ENCODE measurements around the gene CCDC33.

Gene CCDC33

DNA sequence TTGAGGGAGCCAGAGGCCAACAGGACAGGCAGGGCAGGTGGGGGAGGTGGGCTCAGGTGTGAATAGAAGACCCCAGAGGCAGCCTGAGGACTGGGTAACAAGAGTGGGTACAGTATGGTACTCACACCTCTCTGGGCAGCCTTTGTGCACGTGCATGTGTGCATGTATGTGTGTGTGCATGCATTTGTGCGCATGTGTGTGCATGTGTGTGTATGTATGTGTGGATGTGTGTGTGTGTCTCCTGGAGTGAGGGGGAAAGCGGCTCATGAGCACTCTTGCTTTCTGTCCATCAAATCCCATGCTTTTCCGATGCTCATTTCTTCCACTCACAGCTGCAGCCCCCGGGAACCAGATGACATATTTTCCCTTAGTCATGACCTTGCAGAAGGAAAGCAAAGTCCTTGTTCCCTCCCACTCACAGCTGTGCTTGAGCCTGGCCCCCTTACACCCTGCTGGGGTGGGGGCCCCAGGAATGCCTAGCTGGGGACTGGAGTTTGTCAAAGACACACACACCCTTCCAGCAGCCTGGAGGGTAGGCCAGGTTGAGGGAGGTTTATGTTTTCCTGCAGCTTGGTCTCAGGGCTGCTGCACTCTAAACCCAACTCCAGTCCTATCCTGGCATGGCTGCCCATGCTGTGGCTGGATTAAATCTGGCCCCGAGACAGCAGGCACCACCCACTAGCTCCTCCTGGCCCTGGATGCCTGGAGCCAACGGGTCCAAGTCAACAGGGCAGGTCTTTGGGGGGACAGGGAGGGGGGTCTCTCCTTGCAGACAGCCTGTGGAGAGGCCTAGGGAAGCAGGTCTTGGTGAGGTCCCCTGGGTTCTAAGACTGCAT lies 22.5 kb downstream of the CCDC33 start:
- no peak for DNase-seq (ENCODE audit: low read depth in 2 of 2)

GRCh38 chr15:74259292-74259648 lies 23.1 kb downstream of the CCDC33 start:
- no peak for DNase-seq (ENCODE audit: low read depth in 2 of 2)

DNA sequence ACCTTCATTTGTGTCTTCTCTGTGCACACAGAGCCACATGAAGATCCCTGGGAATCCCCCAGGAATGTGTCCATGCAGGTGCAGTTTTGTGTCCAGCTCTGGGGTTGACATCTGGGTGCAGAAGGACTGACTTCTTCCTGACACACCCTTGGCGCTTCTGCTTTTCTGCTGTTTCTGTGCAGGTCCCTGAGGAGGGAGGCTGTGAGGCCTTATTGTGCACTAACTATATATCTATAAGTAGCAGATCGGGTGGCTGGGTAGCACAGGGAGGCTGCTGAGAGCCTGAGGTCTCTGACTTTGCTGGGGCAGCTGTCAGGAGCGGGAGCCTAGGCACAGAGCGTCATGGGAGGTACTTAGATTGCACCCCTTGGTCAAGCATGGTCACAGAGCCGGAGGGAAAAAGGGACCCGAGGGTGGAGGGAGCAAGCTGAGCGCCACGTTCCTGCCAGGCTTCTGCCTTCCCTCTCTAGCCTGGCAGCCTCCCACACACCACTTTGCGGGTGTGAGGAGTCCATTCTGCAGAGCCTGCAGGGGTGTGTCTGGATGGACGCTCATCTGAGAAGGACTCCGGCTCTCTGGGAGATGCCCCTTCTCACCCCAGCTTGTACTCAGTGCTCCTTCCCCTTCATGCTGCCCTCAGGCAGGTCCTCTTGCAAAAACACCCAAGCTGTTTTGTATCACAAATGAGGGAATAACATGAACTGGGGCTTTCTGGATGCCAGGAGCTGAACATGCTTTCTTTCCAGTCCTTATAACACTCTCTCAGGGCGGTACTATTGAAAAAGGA lies 23.9 kb downstream of the CCDC33 start:
- DNase-seq (ENCODE audit: low read depth in 2 of 2) = no peak

DNA sequence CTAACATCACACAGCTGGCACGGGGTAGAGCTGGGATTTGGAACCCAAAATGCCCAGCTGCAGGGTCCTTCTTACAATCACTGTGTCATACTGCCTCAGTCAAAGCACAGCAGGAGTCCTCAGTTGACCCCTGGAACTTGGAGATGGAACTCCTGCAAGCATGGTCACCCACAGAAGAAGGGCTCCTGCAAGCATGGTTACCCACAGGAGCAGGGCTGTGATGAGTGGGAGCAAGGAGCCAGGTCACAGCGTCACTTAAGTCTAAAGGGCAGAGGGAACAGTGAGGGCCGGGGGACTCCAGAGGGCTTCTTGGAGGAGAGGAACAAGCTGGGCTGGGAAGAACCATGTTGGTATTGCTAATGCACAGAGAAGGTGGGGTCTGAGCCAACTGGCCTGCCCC lies 24.9 kb downstream of the CCDC33 start:
- DNase-seq (ENCODE audit: low read depth in 2 of 2) = no peak

- no peak for DNase-seq (ENCODE audit: low read depth in 2 of 2)
Measured at GRCh38 chr15:74261685-74262084, 25.6 kb downstream of the CCDC33 start.

GRCh38 chr15:74262151-74262550 lies 26.0 kb downstream of the CCDC33 start:
- DNase-seq (ENCODE audit: low read depth in 2 of 2) = no peak

DNA sequence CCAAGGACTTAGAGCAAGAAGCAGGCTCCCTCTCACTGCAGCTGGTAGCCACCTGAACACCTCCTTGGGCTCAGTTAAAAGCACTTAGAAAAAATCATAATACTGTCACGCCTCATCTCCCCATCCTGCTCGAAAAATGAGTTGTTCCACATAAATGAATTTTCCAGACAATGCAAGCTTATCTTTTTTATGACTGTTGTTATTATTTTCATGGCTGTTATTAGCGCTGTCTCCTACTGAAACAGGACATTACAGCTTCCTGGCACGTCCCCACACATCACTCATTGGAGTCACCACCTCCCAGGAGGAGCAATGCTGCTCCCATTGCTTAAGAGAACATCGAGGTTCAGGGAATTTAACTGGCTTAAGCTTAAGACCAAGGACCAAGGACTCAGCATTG lies 26.5 kb downstream of the CCDC33 start:
- DNase-seq (ENCODE audit: low read depth in 2 of 2) = no peak

DNA sequence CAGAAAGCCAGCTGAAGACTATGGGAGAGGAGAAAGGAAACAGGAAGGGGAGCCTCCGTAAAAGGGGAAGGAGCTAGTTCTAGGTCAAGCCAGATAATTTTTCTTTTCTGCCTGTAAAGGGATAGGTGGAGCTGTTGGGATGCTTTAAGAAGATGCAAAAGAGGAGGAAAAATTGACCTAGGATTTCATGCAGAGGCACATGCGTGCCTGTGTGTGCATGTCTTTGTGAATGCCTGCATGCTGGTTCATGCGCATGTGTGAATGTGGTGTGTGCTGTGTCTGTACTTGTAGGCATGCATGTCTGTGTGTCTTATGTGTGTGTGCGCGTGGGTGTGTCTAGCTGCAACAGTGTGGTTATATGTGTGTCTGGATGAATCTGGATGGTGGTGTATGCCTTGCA lies 27.3 kb downstream of the CCDC33 start:
- no peak for DNase-seq (ENCODE audit: low read depth in 2 of 2)

GRCh38 chr15:74264081-74264501 lies 28.0 kb downstream of the CCDC33 start:
- DNase-seq (ENCODE audit: low read depth in 2 of 2) = no peak

DNA sequence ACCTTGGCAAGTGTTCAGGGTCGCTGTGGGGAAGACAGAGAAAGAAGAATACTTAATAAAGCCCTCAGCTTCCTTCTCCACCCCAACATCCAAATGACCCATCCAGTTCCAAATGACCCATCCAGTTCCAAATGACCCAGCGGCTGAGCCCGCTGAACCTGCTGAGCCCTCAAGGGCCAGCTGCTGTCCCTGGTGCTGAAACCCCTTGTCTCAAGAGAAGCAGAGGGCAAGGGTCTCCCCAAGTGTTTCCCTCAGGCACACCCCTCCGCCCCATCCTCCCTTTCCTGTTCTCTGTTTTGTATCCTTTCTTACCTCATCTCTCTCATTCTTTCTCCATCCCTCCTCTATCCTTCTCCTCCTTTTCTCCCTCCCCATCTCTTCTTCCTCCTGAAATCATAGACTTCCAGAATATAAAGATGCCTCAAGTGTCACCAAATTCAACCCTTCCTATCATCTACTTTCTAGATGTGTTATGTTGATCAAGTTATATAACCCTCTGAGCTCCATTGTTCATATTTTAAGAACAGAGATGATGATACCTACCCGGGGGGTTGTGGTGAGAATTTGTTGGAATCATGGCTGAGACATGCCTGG lies 29.0 kb downstream of the CCDC33 start:
- no peak for DNase-seq (ENCODE audit: low read depth in 2 of 2)

- DNase-seq (ENCODE audit: low read depth in 2 of 2) = no peak
Measured at GRCh38 chr15:74268020-74268419, 31.9 kb downstream of the CCDC33 start.

GRCh38 chr15:74269362-74270035 lies 33.4 kb downstream of the CCDC33 start:
- DNase-seq (ENCODE audit: low read depth in 2 of 2) = no peak

DNA sequence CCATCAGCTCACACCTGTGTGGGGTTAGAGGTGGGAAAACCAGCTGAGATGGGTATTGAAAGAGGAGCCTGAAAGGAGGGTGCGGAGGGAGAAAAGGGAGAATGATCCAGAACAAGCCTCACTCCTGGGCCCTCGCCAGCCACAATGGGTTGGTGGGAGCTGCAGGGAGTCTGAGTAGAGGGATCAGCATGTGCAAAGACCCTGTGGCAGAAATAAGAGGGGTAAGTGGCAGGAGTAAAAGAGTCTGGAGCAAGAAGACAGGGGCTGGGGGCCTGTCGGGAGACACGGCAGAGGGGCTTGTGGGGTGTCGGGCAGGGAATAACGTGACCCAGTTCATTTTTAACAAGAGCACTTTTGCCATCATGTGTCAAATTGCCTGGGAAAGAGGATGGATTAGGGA lies 34.0 kb downstream of the CCDC33 start:
- DNase-seq (ENCODE audit: low read depth in 2 of 2) = no peak

GRCh38 chr15:74270854-74271520 lies 34.9 kb downstream of the CCDC33 start:
- no peak for DNase-seq (ENCODE audit: low read depth in 2 of 2)

DNA sequence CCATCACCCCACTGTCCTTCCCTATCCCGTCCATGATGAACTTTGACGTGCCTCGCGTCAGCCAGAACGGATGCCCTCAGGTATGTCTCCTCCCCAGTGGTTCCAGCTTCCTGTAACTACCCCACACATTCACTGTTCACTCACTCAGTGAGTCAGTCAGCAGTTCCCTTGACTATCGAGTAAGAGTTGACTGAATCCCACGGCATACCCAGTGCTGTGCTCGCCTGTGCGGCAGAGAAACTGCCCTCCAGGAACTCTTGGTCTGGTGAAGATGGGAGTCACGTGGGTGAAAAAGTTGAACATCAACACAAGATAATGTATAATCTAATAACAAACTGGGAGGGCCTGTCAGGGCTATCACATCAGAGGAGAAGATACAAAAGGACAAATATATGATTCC lies 36.7 kb downstream of the CCDC33 start:
- DNase-seq (ENCODE audit: low read depth in 2 of 2) = no peak

- no peak for DNase-seq (ENCODE audit: low read depth in 2 of 2)
Measured at GRCh38 chr15:74274470-74275038, 38.4 kb downstream of the CCDC33 start.

GRCh38 chr15:74275957-74276356 lies 39.8 kb downstream of the CCDC33 start:
- no peak for DNase-seq (ENCODE audit: low read depth in 2 of 2)

DNA sequence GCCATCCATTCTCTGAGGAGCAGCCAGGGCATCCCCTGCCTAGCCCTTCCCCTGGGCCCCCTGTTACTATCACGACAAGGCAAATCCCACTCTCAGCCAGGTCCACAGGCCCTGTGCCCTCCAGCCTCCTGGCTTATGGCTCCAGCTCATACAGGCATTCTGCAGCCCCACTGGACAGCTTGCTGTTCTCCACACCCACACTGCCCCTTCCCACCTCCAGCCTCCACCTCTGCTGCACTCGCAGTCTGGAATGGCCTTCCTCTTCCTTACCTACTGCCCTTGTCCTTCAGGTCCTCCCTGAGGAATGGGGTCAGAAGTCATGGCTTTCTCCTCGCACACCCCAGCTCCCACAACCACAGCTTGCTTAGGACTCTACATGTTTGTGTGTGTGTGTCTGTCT lies 40.4 kb downstream of the CCDC33 start:
- no peak for DNase-seq (ENCODE audit: low read depth in 2 of 2)

DNA sequence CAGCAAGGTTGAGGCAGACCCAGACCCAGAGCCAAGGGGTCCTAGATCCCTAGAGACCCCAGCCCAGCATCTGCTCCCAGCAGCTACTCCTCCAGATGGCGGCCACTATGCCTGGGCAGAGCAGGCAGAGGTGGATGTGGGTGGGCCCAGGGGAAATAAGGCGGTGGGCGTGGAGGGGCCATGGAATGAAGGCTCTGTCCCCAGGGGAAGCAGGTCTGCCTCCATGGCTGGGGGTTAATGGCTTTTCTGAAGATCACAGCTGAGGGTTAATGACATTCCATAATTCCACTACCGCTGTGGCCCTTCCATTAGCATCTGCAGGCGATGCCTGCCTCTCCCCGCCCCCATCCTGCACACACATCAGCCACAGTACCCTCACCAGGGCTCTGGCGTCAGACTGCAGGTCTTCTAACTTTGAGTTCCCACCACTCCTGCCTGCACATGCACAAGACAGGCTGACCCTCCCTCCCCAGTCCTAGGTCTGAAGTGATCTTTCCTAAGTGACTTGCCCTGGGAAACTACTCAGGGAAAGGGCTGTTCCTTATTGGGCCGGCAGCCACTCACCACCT lies 41.2 kb downstream of the CCDC33 start:
- DNase-seq (ENCODE audit: low read depth in 2 of 2) = no peak

DNA sequence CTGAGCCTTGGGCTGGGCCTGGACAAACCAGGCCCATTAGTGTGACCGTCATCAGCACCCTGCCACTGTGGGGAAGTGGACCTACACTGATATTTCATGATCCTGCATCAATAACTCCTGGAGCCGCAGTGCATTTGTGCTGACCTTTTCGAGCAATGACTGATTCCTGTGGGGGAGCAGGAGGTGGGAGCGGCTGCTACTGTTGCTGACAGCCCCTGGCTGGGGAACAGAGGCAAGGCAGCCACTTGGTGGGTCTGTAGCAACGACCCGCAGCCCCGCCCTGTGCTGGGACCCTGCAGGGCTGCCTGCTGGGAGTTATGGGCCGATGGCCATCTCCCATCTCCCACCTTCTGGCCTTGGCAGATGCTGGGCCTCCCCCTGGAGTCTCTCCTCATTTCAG lies 42.1 kb downstream of the CCDC33 start:
- no peak for DNase-seq (ENCODE audit: low read depth in 2 of 2)
